Neutrophil (primary cell): ENCODE measurements around the gene SMIM1.

ENCODE experiments used
- H3K27ac ChIP-seq: fragments of 200-600 bp; sonication (generic); 2 replicates; pipeline ENCODE4 v1.5.1; 2016; ENCODE audit warnings: mild to moderate bottlenecking, moderate library complexity
- H3K27me3 ChIP-seq: fragments of 200-600 bp; sonication (generic); 2 replicates; pipeline ENCODE4 v1.6.0; 2016; ENCODE audit warnings: mild to moderate bottlenecking
- H3K36me3 ChIP-seq: fragments of 200-600 bp; sonication (generic); 2 replicates; pipeline ENCODE4 v1.5.1; 2017
- H3K4me1 ChIP-seq, 2 experiments: fragments of 200-600 bp in 1 of 2; sonication (generic) in 1 of 2; 1 replicate in 1 of 2; 2 replicates in 1 of 2; pipeline versions ENCODE4 v1.5.1 to v1.6.1; 2013 to 2016; ENCODE audit warnings: low read depth in 1 of 2, low read length in 1 of 2, mild to moderate bottlenecking in 1 of 2, moderate library complexity in 1 of 2; ENCODE audit not compliant: control insufficient read depth in 1 of 2, insufficient read depth in 1 of 2
- H3K4me3 ChIP-seq, 2 experiments: fragments of 200-600 bp in 1 of 2; sonication (generic) in 1 of 2; 1 replicate in 1 of 2; 2 replicates in 1 of 2; pipeline ENCODE4 v1.5.1; 2013 to 2016; ENCODE audit warnings: low read depth in 1 of 2, low read length in 1 of 2, mild to moderate bottlenecking in 1 of 2, moderate library complexity in 1 of 2
- H3K9me3 ChIP-seq: fragments of 200-600 bp; sonication (generic); 2 replicates; pipeline ENCODE4 v1.5.1; 2016
- CTCF ChIP-seq: fragments of 200-600 bp; sonication (generic); IDR thresholded peaks from 2 replicates; pipeline ENCODE4 v1.5.1; 2016; ENCODE audit warnings: antibody characterized with exemption

SMIM1 gene

GRCh38 chr1:3817138-3817740 lies 44.7 kb downstream of the SMIM1 start:
- no peak for TF ChIP-seq CTCF
- H3K4me1 ChIP-seq: no peaks in the 10 kb centered on the region
- H3K36me3 ChIP-seq: peaks cover 71% of the 10 kb centered on the region
- H3K27me3 ChIP-seq: no peaks in the 10 kb centered on the region
- H3K9me3 ChIP-seq: no peaks in the 10 kb centered on the region
- no peak overlapping the region for H3K27ac ChIP-seq
- no peak overlapping the region for H3K4me3 ChIP-seq

- Histone ChIP-seq H3K9me3 (no peaks in the 10 kb centered on the region), H3K4me1 (no peaks in the 10 kb centered on the region), H3K27ac (no peak overlapping the region), H3K36me3 (peaks cover 79% of the 10 kb centered on the region), H3K4me3 (no peak overlapping the region), H3K27me3 (no peaks in the 10 kb centered on the region)
- no peak for TF ChIP-seq CTCF
These were observed 45.5 kb downstream of the SMIM1 start for GRCh38 chr1:3817821-3818597.

GRCh38 chr1:3819771-3820200 lies 47.2 kb downstream of the SMIM1 start:
- peaks cover 82% of the 10 kb centered on the region for H3K36me3 ChIP-seq
- H3K27ac ChIP-seq: no peak overlapping the region
- no peak for TF ChIP-seq CTCF

GRCh38 chr1:3820316-3820715 lies 47.8 kb downstream of the SMIM1 start:
- H3K27ac ChIP-seq: no peak overlapping the region
- H3K4me1 ChIP-seq: no peaks in the 10 kb centered on the region
- H3K9me3 ChIP-seq: no peaks in the 10 kb centered on the region
- no peak for TF ChIP-seq CTCF
- H3K27me3 ChIP-seq: no peaks in the 10 kb centered on the region
- no peak overlapping the region for H3K4me3 ChIP-seq
- H3K36me3 ChIP-seq: peaks cover 82% of the 10 kb centered on the region

More at GRCh38 chr1:3819771-3820200, 47.2 kb downstream of the SMIM1 start:
- Histone ChIP-seq H3K4me1 (no peaks in the 10 kb centered on the region), H3K4me3 (no peak overlapping the region), H3K27me3 (no peaks in the 10 kb centered on the region), H3K9me3 (no peaks in the 10 kb centered on the region)

GRCh38 chr1:3821004-3821403 lies 48.5 kb downstream of the SMIM1 start:
- no peak for TF ChIP-seq CTCF
- Histone ChIP-seq H3K27me3 (no peaks in the 10 kb centered on the region), H3K36me3 (peaks cover 82% of the 10 kb centered on the region), H3K4me3 (no peak overlapping the region), H3K4me1 (no peaks in the 10 kb centered on the region), H3K9me3 (no peaks in the 10 kb centered on the region), H3K27ac (no peak overlapping the region)
